Upper lobe of left lung (tissue), 4 donors: ENCODE data around the gene LRP8.

Experiments used
- EP300 ChIP-seq, 4 donors: sonication (generic); formaldehyde crosslinking; IDR thresholded peaks; one replicate each; pipeline ENCODE4 v1.5.1; 2017; ENCODE audit warnings: antibody characterized with exemption in 4 of 4, control low read depth in 2 of 4
- POLR2A ChIP-seq, 4 donors: fragments of 450-650 bp; IDR thresholded peaks; one replicate each; pipeline ENCODE4 v1.5.1; 2016 to 2017; ENCODE audit warnings: antibody characterized with exemption in 4 of 4, mild to moderate bottlenecking in 2 of 4
- POLR2AphosphoS5 ChIP-seq, 2 donors: sonication (generic); formaldehyde crosslinking; IDR thresholded peaks; one replicate each; pipeline ENCODE4 v1.5.1; 2017; ENCODE audit warnings: antibody characterized with exemption in 2 of 2
- TF ChIP-seq, protein P1 (sequence below), 6 experiments: fragments of 450-650 bp in 4 of 6; fragments of 200-600 bp in 2 of 6; sonication (generic) in 2 of 6; IDR thresholded peaks; one replicate each; pipeline ENCODE4 v1.5.1; 2016 to 2019; ENCODE audit warnings: antibody characterized with exemption in 6 of 6

DNA sequence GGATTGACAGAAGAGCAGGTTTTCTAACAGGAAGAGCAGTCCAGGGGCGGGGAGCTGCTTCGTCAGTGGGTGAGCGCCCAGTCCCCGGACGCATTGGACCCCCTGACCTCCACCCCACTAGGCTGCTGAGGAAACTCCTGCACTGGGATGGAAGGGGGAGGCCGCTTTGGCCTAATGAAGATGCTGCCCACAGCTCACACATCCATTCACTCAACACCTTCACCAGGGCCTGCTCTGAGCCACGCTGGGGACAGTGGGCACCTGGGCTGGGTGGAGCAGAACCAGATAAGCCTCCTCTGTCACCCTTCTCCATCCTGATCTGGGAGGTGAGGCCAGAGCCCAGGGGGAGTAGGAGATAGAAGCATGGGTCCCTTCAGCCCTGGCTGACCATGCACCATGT, 13.3 kb downstream of the LRP8 start:
- TF ChIP-seq POLR2AphosphoS5 (IDR thresholded peaks at IDR 0.05), result no peak
- no peak for TF ChIP-seq POLR2A (IDR thresholded peaks at IDR 0.05)
- TF ChIP-seq, protein P1, sequence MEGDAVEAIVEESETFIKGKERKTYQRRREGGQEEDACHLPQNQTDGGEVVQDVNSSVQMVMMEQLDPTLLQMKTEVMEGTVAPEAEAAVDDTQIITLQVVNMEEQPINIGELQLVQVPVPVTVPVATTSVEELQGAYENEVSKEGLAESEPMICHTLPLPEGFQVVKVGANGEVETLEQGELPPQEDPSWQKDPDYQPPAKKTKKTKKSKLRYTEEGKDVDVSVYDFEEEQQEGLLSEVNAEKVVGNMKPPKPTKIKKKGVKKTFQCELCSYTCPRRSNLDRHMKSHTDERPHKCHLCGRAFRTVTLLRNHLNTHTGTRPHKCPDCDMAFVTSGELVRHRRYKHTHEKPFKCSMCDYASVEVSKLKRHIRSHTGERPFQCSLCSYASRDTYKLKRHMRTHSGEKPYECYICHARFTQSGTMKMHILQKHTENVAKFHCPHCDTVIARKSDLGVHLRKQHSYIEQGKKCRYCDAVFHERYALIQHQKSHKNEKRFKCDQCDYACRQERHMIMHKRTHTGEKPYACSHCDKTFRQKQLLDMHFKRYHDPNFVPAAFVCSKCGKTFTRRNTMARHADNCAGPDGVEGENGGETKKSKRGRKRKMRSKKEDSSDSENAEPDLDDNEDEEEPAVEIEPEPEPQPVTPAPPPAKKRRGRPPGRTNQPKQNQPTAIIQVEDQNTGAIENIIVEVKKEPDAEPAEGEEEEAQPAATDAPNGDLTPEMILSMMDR (IDR thresholded peaks at IDR 0.05), result no peak
- TF ChIP-seq EP300 (IDR thresholded peaks at IDR 0.05), result no peak
